OCI-LY3 (cell line): ENCODE results near the gene CREG1.

ENCODE experiments used
- H2AFZ ChIP-seq: fragments of 200-600, 300-600 bp; shearing (Covaris generic); 2 replicates; pipeline ENCODE4 v1.6.0; 2014; ENCODE audit warnings: antibody characterized with exemption, low read depth, low read length
- H3K27ac ChIP-seq: fragments of 200-600, 300-600 bp; sonication (generic); 2 replicates; pipeline ENCODE4 v1.5.1; 2014; ENCODE audit warnings: mild to moderate bottlenecking, low read length, moderate library complexity, mixed read lengths
- H3K27me3 ChIP-seq: fragments of 200-600, 300-600 bp; sonication (generic); 2 replicates; pipeline ENCODE4 v1.6.1; 2014; ENCODE audit warnings: low read depth, low read length, mixed read lengths
- H3K36me3 ChIP-seq: fragments of 200-600, 300-600 bp; sonication (generic); replicated peaks from 2 replicates; pipeline ENCODE3; 2014; ENCODE audit warnings: low read depth, low read length, mixed read lengths
- H3K4me1 ChIP-seq: fragments of 300-600, 200-600 bp; sonication (generic); 2 replicates; pipeline ENCODE4 v1.6.1; 2014; ENCODE audit warnings: low read length, mixed read lengths
- H3K4me2 ChIP-seq: fragments of 200-600, 300-600 bp; sonication (generic); 2 replicates; pipeline ENCODE4 v1.6.1; 2014; ENCODE audit warnings: low read length, mixed read lengths
- H3K4me3 ChIP-seq: fragments of 300-600, 200-600 bp; sonication (generic); 2 replicates; pipeline ENCODE4 v1.5.1; 2014; ENCODE audit warnings: antibody characterized with exemption, mild to moderate bottlenecking, low read length, moderate library complexity
- H3K79me2 ChIP-seq: fragments of 300-600, 200-600 bp; shearing (Covaris generic); 2 replicates; pipeline ENCODE4 v1.6.1; 2014; ENCODE audit warnings: mild to moderate bottlenecking, low read length, mixed read lengths
- H3K9ac ChIP-seq: fragments of 300-600, 200-600 bp; shearing (Covaris generic); 2 replicates; pipeline ENCODE4 v1.6.0; 2014; ENCODE audit warnings: mild to moderate bottlenecking, low read length, moderate library complexity
- H3K9me3 ChIP-seq: fragments of 200-600, 300-600 bp; shearing (Covaris generic); 2 replicates; pipeline ENCODE4 v1.6.1; 2014; ENCODE audit warnings: low read length, mixed read lengths; ENCODE audit not compliant: insufficient read depth
- H4K20me1 ChIP-seq: fragments of 200-600, 300-600 bp; sonication (generic); 2 replicates; pipeline ENCODE4 v1.6.1; 2016; ENCODE audit warnings: low read length, mixed read lengths; ENCODE audit not compliant: insufficient read depth
- CTCF ChIP-seq: fragments of 200-600, 300-600 bp; sonication (generic); IDR thresholded peaks from 2 replicates; pipeline ENCODE4 v1.5.1; 2014; ENCODE audit warnings: antibody characterized with exemption, low read length, low read depth
- EZH2phosphoT487 ChIP-seq: fragments of 200-600 bp; shearing (Covaris generic); IDR thresholded peaks from 2 replicates; pipeline ENCODE4 v1.6.1; 2018; ENCODE audit warnings: antibody characterized with exemption, mixed run types, low read depth

Gene CREG1

GRCh38 chr1:167544447-167545093 is 9.0 kb downstream of the CREG1 start:
- H3K27me3 ChIP-seq = no peaks in the 10 kb centered on the region

GRCh38 chr1:167543199-167543990 is 10.2 kb downstream of the CREG1 start:
- peak overlapping the region; percentile 19; the same call in 1 of the 2 replicates for H3K4me3 ChIP-seq
- H4K20me1 ChIP-seq = no peaks in the 10 kb centered on the region
- H3K79me2 ChIP-seq = no peaks in the 10 kb centered on the region
- peak overlapping the region; percentile 9; the same call in 1 of the 2 replicates for H3K9ac ChIP-seq
- H3K4me1 ChIP-seq = peaks cover 63% of the 10 kb centered on the region
- H3K27ac ChIP-seq = peak overlapping the region; percentile 76
- no peaks in the 10 kb centered on the region for H3K27me3 ChIP-seq
- no peaks in the 10 kb centered on the region for H3K9me3 ChIP-seq
- peak overlapping the region; percentile 65 for H3K4me2 ChIP-seq
- no peak for TF ChIP-seq EZH2phosphoT487
- TF ChIP-seq CTCF = no peak
- H3K36me3 ChIP-seq = peaks cover 3% of the 10 kb centered on the region
- H2AFZ ChIP-seq = no peak overlapping the region

More at GRCh38 chr1:167544447-167545093, 9.0 kb downstream of the CREG1 start:
- Histone ChIP-seq H3K4me3 (no peak overlapping the region), H3K4me2 (no peak overlapping the region), H3K36me3 (peaks cover 3% of the 10 kb centered on the region), H3K9me3 (no peaks in the 10 kb centered on the region), H3K79me2 (no peaks in the 10 kb centered on the region), H3K9ac (no peak overlapping the region), H2AFZ (no peak overlapping the region), H3K4me1 (peaks cover 51% of the 10 kb centered on the region), H4K20me1 (no peaks in the 10 kb centered on the region), H3K27ac (no peak overlapping the region)
- TF ChIP-seq CTCF = no peak
- no peak for TF ChIP-seq EZH2phosphoT487

- peak overlapping the region; percentile 76 for H3K27ac ChIP-seq
- H3K4me3 ChIP-seq = peak overlapping the region; percentile 39
- peaks cover 65% of the 10 kb centered on the region for H3K4me1 ChIP-seq
- peak overlapping the region; percentile 62 for H3K4me2 ChIP-seq
- H4K20me1 ChIP-seq = no peaks in the 10 kb centered on the region
- TF ChIP-seq EZH2phosphoT487 (no peak), CTCF (no peak)
- H3K9me3 ChIP-seq = no peaks in the 10 kb centered on the region
- H3K9ac ChIP-seq = peak overlapping the region; percentile 16; the same call in 1 of the 2 replicates
- H3K27me3 ChIP-seq = no peaks in the 10 kb centered on the region
- H3K79me2 ChIP-seq = no peaks in the 10 kb centered on the region
- H3K36me3 ChIP-seq = peaks cover 3% of the 10 kb centered on the region
- H2AFZ ChIP-seq = no peak overlapping the region
Measured at GRCh38 chr1:167542109-167543032, 11.2 kb downstream of the CREG1 start.
